ENCODE results near the gene INMT. TPM values are rescaled to one million over a fixed set of nuclear protein-coding genes. Genes with fewer than 3 reads are reported as not detected.

INMT gene
- total RNA-seq, 1 experiment from 2014 or later = not detected

GRCh38 chr7:30740417-30741181 lies 11.3 kb upstream of the INMT start:
- H3K36me3 Mint-ChIP-seq (ENCODE audit: insufficient read depth, unreplicated experiment) = no peaks in the 10 kb centered on the region
- no peak overlapping the region for H3K4me3 Mint-ChIP-seq (ENCODE audit: unreplicated experiment)
- DNase-seq (ENCODE audit: unreplicated experiment) = peak; percentile 67
- peaks cover 27% of the 10 kb centered on the region for H3K27me3 Mint-ChIP-seq (ENCODE audit: insufficient read depth, unreplicated experiment)
- ChIA-PET CTCF (interaction anchor here (0.5 to 4.9 kb wide), 66 partner anchors 8 to 1448 kb away, joined by 3 to 35 read pairs (median 4); partner anchors contain the start of gene INMT), POLR2A (interaction anchor here (0.6 kb wide), 1 partner anchor 70 kb away, joined by 3 read pairs; no protein-coding TSS in a partner anchor)
- no peak overlapping the region for H3K27ac Mint-ChIP-seq (ENCODE audit: low read depth, unreplicated experiment)
- intact Hi-C loops (cut with micrococcal nuclease) = loop anchor here (1.0 to 5.0 kb wide), 6 partner anchors 60 to 464 kb away; no protein-coding TSS in a partner anchor
- H3K9me3 Mint-ChIP-seq (ENCODE audit: unreplicated experiment) = no peaks in the 10 kb centered on the region
- TF ChIP-seq CTCF (IDR thresholded peaks at IDR 0.05; ENCODE audit: unreplicated experiment) = peak; percentile 99
- no TSS peak for BruUV-seq (replicated peaks)
- no peaks in the 10 kb centered on the region for H3K4me1 Mint-ChIP-seq (ENCODE audit: insufficient read depth, unreplicated experiment)

- Mint-ChIP-seq H3K4me3 (ENCODE audit: unreplicated experiment) (no peak overlapping the region), H3K27ac (ENCODE audit: low read depth, unreplicated experiment) (no peak overlapping the region), H3K9me3 (ENCODE audit: unreplicated experiment) (no peaks in the 10 kb centered on the region), H3K36me3 (ENCODE audit: insufficient read depth, unreplicated experiment) (no peaks in the 10 kb centered on the region), H3K4me1 (ENCODE audit: insufficient read depth, unreplicated experiment) (no peaks in the 10 kb centered on the region), H3K27me3 (ENCODE audit: insufficient read depth, unreplicated experiment) (peaks cover 25% of the 10 kb centered on the region)
- DNase-seq (ENCODE audit: unreplicated experiment) = no peak
- TF ChIP-seq CTCF (IDR thresholded peaks at IDR 0.05; ENCODE audit: unreplicated experiment) = no peak
- CTCF ChIA-PET = interaction anchor here (0.5 to 4.9 kb wide), 32 partner anchors 8 to 823 kb away, joined by 3 to 35 read pairs (median 6); partner anchors contain the start of gene INMT
- POLR2A ChIA-PET = no interaction called here
- intact Hi-C loops (cut with micrococcal nuclease) = loop anchor here (5.0 kb wide), 1 partner anchor 109 kb away; no protein-coding TSS in a partner anchor
- no TSS peak for BruUV-seq (replicated peaks)
Measured at GRCh38 chr7:30741289-30741688, 10.6 kb upstream of the INMT start.

DNA sequence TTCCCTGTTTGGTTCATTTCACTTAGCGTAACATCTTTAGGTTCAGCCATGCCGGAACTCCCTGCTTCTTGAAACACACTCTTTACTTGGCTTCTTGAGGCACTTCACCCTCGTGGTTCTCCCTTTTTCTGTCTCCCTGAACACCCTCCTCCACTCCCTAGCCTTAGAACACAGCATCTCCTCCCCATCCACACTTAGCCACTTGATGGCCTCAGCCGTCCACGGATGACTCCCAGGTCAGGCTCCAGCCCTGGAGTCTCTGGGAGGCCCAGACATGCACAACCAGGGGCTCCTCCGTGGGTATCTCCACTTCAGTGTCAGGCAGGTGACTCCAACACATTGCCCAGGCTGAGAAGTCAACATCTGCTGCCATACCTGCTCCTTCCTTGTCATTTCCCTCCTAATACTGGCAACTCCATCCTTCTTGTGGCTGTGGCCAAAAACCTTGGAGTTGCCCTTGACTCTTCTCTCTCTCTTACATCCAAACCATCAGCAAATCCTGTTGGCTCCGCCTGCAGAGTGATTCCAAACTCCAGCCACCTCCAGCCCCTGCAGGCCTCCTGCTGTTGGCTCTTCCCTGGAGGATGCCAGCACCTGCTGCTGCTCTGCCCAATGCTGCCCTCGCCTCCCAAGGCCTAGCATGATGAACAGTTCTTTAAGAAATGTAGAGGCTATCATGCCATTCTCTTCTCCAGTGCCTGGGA lies 8.4 kb upstream of the INMT start:
- BruUV-seq (replicated peaks) = no TSS peak

More for the DNA sequence above, 8.4 kb upstream of the INMT start:
- Mint-ChIP-seq H3K4me1 (ENCODE audit: insufficient read depth, unreplicated experiment) (no peaks in the 10 kb centered on the region), H3K36me3 (ENCODE audit: insufficient read depth, unreplicated experiment) (no peaks in the 10 kb centered on the region), H3K9me3 (ENCODE audit: unreplicated experiment) (no peaks in the 10 kb centered on the region), H3K27me3 (ENCODE audit: insufficient read depth, unreplicated experiment) (peaks cover 6% of the 10 kb centered on the region), H3K27ac (ENCODE audit: low read depth, unreplicated experiment) (no peak overlapping the region), H3K4me3 (ENCODE audit: unreplicated experiment) (no peak overlapping the region)
- peak; percentile 35 for DNase-seq (ENCODE audit: unreplicated experiment)
- intact Hi-C loops (cut with micrococcal nuclease) = loop anchor here (2.0 to 5.0 kb wide), 2 partner anchors 111 to 231 kb away; no protein-coding TSS in a partner anchor
- POLR2A ChIA-PET = no interaction called here
- TF ChIP-seq CTCF (IDR thresholded peaks at IDR 0.05; ENCODE audit: unreplicated experiment) = no peak
- CTCF ChIA-PET = no interaction called here

Data from MCF 10A (cell line).